GM18517 (cell line): Measurements from ENCODE around the gene DST.

Source experiments
- ATAC-seq: cut with Tn5 transposase; IDR thresholded peaks from one replicate; pipeline ENCODE4 v1.9.1; 2021; ENCODE audit warnings: mild to moderate bottlenecking, moderate library complexity; ENCODE audit not compliant: unreplicated experiment

DST gene

GRCh38 chr6:56490993-56491392 is 151.7 kb downstream of the DST start:
- no peak for ATAC-seq

GRCh38 chr6:56489559-56489958 is 153.1 kb downstream of the DST start:
- no peak for ATAC-seq

DNA sequence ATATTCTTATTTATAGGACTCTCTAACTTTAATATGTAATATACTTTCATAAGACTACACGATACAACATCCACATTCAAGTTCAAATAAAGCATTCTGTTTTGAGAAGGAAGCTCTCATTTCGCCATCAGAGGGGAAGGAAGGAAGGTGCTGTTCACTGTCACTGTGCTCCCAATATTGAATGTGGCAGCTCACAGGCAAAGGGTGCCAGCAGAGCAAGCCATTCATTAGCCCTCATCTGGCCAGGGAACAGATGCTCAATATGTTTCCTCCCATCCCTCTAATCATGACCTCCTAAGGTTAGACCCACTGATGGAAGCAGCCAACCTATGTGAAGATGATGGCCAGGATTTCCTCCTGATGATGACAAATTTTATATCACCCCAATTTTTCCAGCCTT is 154.4 kb downstream of the DST start:
- no peak for ATAC-seq

GRCh38 chr6:56486681-56487080 is 156.0 kb downstream of the DST start:
- ATAC-seq: no peak

DNA sequence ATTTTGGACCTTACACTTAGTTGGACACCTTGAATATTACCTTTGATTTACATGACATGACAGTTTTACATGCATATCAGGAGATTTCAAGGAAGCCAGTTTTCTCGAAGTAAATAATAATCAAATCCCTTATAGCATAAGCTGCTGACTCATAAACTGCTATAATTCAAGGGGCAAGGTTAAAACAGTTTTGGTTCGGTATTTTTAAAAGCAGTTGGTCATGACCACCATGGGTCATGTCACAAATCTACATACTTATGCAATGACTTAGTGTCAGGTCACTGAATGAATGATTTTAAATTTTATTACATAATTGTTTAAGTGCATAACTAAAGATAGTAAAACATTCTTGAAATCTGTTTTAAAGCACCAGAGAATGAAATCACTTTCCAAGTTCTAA is 158.0 kb downstream of the DST start:
- ATAC-seq: no peak

GRCh38 chr6:56483929-56484328 is 158.8 kb downstream of the DST start:
- ATAC-seq: no peak

DNA sequence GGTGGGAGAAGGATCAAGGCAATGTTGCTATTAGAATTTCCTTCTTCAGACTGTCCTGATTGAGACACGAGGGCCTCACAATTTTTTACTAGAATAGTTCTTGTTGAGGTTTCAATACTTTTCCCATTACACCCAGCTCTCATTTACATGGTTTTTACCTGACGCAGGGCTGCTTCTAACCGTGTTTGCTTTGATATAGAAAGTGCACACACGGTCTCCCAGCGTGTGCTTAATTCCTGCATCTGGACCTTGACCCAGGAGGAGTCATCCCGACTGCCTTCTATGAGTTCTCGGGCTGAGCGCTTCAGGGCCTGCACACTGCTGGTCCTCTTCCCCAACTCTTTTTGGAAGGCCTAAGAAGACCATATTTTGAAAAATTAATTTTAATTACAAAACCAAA is 160.2 kb downstream of the DST start:
- ATAC-seq: no peak

- no peak for ATAC-seq
Measured at GRCh38 chr6:56481957-56482356, 160.7 kb downstream of the DST start.

DNA sequence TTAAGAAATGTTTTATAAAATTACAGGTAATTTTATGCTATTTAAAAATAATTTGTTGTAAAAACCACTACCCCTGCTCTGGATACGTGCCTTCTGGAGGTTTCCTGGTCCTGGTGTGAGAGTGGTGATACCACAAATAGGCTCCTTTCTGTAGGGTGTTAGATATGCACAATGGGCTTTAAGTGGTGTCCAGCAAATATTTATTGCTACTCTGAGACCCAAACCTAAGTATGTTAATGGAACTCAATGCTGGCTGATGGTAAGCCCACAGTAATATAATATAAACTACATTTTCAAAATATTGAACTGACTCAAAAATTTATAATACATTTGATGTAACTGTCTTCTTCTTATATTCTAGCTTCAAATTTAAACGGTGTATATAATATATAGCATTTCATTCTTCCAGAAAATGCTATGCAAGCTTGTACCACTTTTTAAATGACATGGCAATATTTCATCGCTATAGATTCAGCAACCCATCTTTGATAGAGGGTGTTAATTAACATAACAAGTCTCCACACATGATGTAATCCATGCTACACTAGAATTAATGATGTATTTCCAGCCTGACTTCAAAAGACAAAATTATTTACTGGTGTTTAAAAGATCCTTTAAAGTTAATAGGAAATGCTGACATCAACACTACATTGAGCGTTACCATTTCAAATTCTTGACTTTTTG is 161.9 kb downstream of the DST start:
- no peak for ATAC-seq

DNA sequence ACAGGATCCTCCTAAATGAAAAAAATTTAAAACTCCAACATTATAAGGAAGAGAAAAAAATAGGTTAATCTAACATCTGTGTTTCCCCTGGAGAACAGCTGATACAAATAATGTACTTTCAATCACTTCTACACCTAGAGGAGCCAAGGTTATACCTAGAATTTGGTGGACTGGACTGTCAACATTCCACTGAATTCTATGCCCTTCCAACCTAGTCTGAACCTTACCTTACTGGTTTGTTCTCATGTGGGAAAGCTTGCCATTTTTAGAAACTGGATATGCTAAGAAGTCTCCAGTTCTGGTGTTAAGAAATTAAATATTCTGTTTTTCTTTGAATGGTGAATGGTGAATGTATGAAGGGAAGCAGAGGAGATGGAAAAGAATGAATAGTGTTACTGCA is 162.4 kb downstream of the DST start:
- no peak for ATAC-seq

- ATAC-seq: no peak
Measured at GRCh38 chr6:56479381-56479780, 163.3 kb downstream of the DST start.

GRCh38 chr6:56478202-56478601 is 164.5 kb downstream of the DST start:
- no peak for ATAC-seq

DNA sequence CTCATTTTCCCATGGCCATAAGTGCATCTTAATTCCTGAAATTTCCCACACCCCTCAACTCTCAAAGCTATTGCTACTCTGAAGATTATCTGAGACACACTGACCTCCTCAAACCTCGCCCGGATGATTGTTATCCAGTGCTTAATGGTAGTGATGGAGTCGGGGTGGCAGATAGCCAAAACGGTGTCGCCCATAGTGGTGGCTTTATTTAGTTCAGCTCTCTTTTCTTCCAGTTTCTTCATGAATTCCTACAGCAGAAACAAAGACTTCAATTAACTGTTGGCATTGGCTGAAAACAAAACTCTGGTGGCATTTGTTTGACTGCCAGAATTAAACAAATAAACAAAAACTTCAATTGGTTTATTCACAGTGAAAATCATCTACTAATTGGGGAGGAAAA is 165.4 kb downstream of the DST start:
- no peak for ATAC-seq

- ATAC-seq: no peak
Measured at GRCh38 chr6:56475736-56476457, 166.8 kb downstream of the DST start.

- ATAC-seq: no peak
Measured at GRCh38 chr6:56474532-56474931, 168.2 kb downstream of the DST start.

GRCh38 chr6:56463443-56463842 is 179.2 kb downstream of the DST start:
- ATAC-seq: no peak

DNA sequence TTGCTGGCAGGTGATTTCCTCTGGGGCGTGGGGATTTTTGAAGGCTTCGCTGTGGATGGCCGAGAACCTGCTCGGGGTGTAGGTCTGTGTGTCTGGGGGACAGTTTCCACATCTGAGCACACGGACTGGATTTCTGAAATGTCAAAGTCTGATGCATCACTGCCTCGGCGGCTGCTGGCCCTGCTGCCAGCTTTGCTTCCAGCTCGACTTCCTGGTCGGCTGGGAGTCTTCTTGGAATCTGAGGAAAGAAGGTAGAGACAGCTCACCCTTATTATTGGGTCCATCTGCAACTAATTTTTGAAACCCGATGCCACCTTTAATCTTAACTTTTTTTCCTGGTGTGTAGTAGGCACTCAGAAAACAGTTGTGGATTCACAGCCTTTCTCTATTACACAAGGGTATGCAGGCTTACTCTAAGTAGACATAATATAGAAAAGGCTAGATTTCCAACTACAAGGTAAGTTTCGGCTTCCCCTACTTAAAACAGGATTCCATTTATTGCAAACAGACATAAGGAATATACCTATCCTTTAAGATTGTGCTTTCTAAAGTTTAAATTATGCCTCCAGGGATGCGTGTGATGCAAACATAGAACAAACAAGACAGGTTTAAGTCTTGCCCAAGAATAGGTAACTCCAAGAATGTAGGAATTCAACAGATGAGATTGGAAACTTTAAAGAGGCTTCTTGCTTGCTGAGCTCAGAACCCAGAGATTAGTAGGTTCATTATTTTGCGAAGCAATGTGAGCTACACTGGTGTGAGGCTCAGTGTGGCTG is 183.5 kb downstream of the DST start:
- no peak for ATAC-seq

DNA sequence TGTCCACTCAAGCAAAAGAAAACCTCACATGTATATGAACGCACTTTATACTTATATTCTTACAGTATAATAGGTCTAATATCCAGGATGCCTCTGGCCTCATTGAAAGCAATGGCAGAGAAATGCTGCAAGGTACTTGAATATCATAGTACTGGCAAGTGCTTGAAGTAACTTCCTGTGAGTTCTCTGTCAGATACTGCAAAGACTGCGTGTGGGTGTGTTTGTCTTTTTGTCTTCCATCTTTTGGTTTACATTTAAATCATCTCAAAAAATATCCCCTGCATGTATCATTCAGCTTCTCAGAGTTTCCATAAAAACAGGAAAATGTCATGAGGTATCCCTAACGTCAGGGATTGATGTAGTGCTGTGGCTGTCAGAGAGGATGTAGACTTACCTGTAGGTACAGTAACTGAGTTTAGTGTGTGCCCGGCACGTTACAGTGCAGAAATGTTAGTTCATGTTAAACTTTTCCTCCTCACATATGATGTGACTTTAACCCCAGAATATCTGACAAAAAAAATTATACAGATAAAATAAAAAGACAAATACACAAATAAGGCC is 184.3 kb downstream of the DST start:
- ATAC-seq: no peak

- ATAC-seq: no peak
Measured at GRCh38 chr6:56456785-56457184, 185.9 kb downstream of the DST start.

- no peak for ATAC-seq
Measured at GRCh38 chr6:56450882-56451739, 191.6 kb downstream of the DST start.

DNA sequence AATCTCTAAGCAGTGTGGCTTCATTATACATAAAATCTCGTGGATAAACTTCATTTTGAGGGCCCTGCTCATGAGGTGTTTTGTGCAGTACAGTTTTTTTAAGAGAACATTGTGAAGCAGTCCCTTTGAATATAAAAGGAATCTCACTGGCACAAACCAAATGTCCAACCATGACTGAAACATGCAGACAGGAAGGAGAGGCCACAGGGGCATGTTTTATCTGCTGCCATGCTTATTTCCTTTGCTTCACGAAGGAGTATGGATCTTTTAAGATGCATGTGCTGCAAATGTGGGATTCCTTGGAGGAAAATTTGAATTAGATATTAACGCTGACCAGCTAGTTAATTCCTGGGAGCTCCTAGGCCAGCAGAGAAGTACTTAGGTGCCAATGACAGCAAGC is 192.3 kb downstream of the DST start:
- no peak for ATAC-seq
